Liver (tissue), 9 donors: Measurements from ENCODE around the gene NCOA3. TPM values are rescaled to one million over a fixed set of nuclear protein-coding genes. Genes with fewer than 3 reads are reported as not detected.

ENCODE experiments used
- DNase-seq: peaks from one replicate; pipeline ENCODE4 v3.0.0-alpha.2; 2017; ENCODE audit warnings: low spot score
- H3K27ac ChIP-seq, 2 donors: one replicate each; pipeline ENCODE4 v1.7.0; 2013; ENCODE audit warnings: inconsistent platforms in 2 of 2, low read length in 2 of 2, control low read depth in 1 of 2, low read depth in 1 of 2, mild to moderate bottlenecking in 1 of 2
- H3K27me3 ChIP-seq, 4 donors: one replicate each; pipeline versions ENCODE4 v1.6.1 to v1.7.0; 2013; ENCODE audit warnings: low read length in 3 of 4, inconsistent platforms in 1 of 4, mild to moderate bottlenecking in 1 of 4, moderate library complexity in 1 of 4; ENCODE audit not compliant: control insufficient read depth in 4 of 4, insufficient read depth in 4 of 4
- H3K36me3 ChIP-seq, 4 donors: one replicate each; pipeline versions ENCODE4 v1.6.1 to v1.7.0; 2013; ENCODE audit warnings: low read length in 3 of 4, mild to moderate bottlenecking in 3 of 4, low read depth in 1 of 4, moderate library complexity in 1 of 4; ENCODE audit not compliant: control insufficient read depth in 4 of 4, insufficient read depth in 3 of 4
- H3K4me1 ChIP-seq, 4 donors: one replicate each; pipeline versions ENCODE4 v1.6.1 to v1.7.0; 2013; ENCODE audit warnings: low read length in 3 of 4, mild to moderate bottlenecking in 3 of 4, moderate library complexity in 1 of 4; ENCODE audit not compliant: control insufficient read depth in 4 of 4, insufficient read depth in 4 of 4
- H3K4me3 ChIP-seq, 3 donors: one replicate each; pipeline versions ENCODE4 v1.6.1 to v1.7.0; 2013; ENCODE audit warnings: low read length in 3 of 3, control low read depth in 1 of 3, low read depth in 1 of 3, mild to moderate bottlenecking in 1 of 3
- H3K9ac ChIP-seq, 2 donors: one replicate each; pipeline ENCODE4 v1.7.0; 2013; ENCODE audit warnings: low read length in 2 of 2, mild to moderate bottlenecking in 2 of 2, moderate library complexity in 2 of 2, control low read depth in 1 of 2, low read depth in 1 of 2
- H3K9me3 ChIP-seq, 4 donors: one replicate each; pipeline versions ENCODE4 v1.6.1 to v1.7.0; 2013; ENCODE audit warnings: low read length in 3 of 4; ENCODE audit not compliant: control insufficient read depth in 4 of 4
- ATF3 ChIP-seq: IDR thresholded peaks from 2 replicates; pipeline ENCODE4 v1.6.1; 2016; ENCODE audit warnings: antibody characterized with exemption
- CTCF ChIP-seq: fragments of 150-350 bp; IDR thresholded peaks from 2 replicates; pipeline ENCODE4 v1.5.1; 2017; ENCODE audit warnings: improper control_type of control experiment, low read depth, low read length; ENCODE audit not compliant: missing input control
- EGR1 ChIP-seq, 2 donors: IDR thresholded peaks; 2 replicates each; pipeline ENCODE4 v1.6.1; 2016 to 2018; ENCODE audit warnings: antibody characterized with exemption in 2 of 2, low read depth in 2 of 2
- FOXA1 ChIP-seq: IDR thresholded peaks from 2 replicates; pipeline ENCODE4 v1.6.1; 2016; ENCODE audit warnings: antibody characterized with exemption
- FOXA2 ChIP-seq: IDR thresholded peaks from 2 replicates; pipeline ENCODE4 v1.6.1; 2016; ENCODE audit warnings: antibody characterized with exemption
- GABPA ChIP-seq, 2 donors: IDR thresholded peaks in 1 of 2; conservative IDR thresholded peaks in 1 of 2; 2 replicates each; pipeline ENCODE4 v1.6.1; 2016; ENCODE audit warnings: antibody characterized with exemption in 2 of 2, mild to moderate bottlenecking in 1 of 2, moderate library complexity in 1 of 2
- JUND ChIP-seq, 2 donors: IDR thresholded peaks; 2 replicates each; pipeline ENCODE4 v1.6.1; 2016; ENCODE audit warnings: antibody characterized with exemption in 2 of 2
- MAX ChIP-seq: IDR thresholded peaks from 2 replicates; pipeline ENCODE4 v1.6.1; 2016; ENCODE audit warnings: antibody characterized with exemption
- NR2F2 ChIP-seq: IDR thresholded peaks from 2 replicates; pipeline ENCODE4 v1.6.1; 2016; ENCODE audit warnings: antibody characterized with exemption
- RAD21 ChIP-seq, 2 donors: IDR thresholded peaks; 2 replicates each; pipeline ENCODE4 v1.6.1; 2016; ENCODE audit warnings: antibody characterized with exemption in 2 of 2, mild to moderate bottlenecking in 2 of 2
- REST ChIP-seq: IDR thresholded peaks from 2 replicates; pipeline ENCODE4 v1.6.1; 2016; ENCODE audit warnings: antibody characterized with exemption, mild to moderate bottlenecking
- RXRA ChIP-seq, 2 donors: IDR thresholded peaks; 2 replicates each; pipeline ENCODE4 v1.6.1; 2017 to 2018; ENCODE audit warnings: antibody characterized with exemption in 2 of 2, mild to moderate bottlenecking in 1 of 2
- SP1 ChIP-seq: IDR thresholded peaks from 2 replicates; pipeline ENCODE4 v1.6.1; 2018; ENCODE audit warnings: antibody characterized with exemption, mild to moderate bottlenecking
- TAF1 ChIP-seq: conservative IDR thresholded peaks from 2 replicates; pipeline ENCODE4 v1.6.1; 2016; ENCODE audit warnings: antibody characterized with exemption, mild to moderate bottlenecking
- YY1 ChIP-seq: IDR thresholded peaks from 2 replicates; pipeline ENCODE4 v1.6.1; 2016; ENCODE audit warnings: antibody characterized with exemption, mild to moderate bottlenecking
- ZBTB33 ChIP-seq: IDR thresholded peaks from 2 replicates; pipeline ENCODE4 v1.6.1; 2016; ENCODE audit warnings: antibody characterized with exemption
- WGBS: extraction: QIAGEN DNeasy Blood & Tissue Kit; methylation state at CpG from one replicate; pipeline ENCODE4 v1.1.7; 2013; 5-methylcytosine and 5-hydroxymethylcytosine counted together
- polyA plus RNA-seq, 2 donors: library from polyadenylated mRNA; stranded (reverse) in 1 of 2; unstranded in 1 of 2; fragments of 200-250 nt in 1 of 2; fragments of >200 nt in 1 of 2; fragmentation: Nextera tagmentation in 1 of 2; extraction: Ambion mirVana in 1 of 2; gene quantifications; one replicate each; pipeline versions ENCODE4 v1.2.1 to v1.2.3, GENCODE V29; 2013 to 2015
- total RNA-seq, 2 donors: library from RNA; depleted of rRNA; stranded (reverse); fragments of >200 nt; gene quantifications; one replicate each; pipeline ENCODE4 v1.2.3, GENCODE V29; 2014
- donor health status: healthy.
- donor health status: healthy.
- donor health status: healthy.
- donor health status: healthy.
- donor health status: healthy.

Gene NCOA3
- total and polyA plus RNA-seq, 4 donors = 3.8 to 18.2 (median 8.9) TPM

GRCh38 chr20:47698142-47698541 is 196.5 kb downstream of the NCOA3 start:
- Histone ChIP-seq H3K4me1 (no peaks in the 10 kb centered on the region), H3K27ac (no peak overlapping the region), H3K27me3 (no peaks in the 10 kb centered on the region), H3K9me3 (peaks cover 0 to under 1% (median 0%) of the 10 kb centered on the region in 4 donors), H3K36me3 (peaks cover 0 to 2% (median 0%) of the 10 kb centered on the region in 4 donors), H3K9ac (no peak overlapping the region), H3K4me3 (no peak overlapping the region)
- WGBS = 94% methylated on average over 6 of the region's 6 CpGs
- no peak for DNase-seq
- TF ChIP-seq TAF1 (no peak), EGR1 (IDR thresholded peaks at IDR 0.05; ENCODE audit: low read depth in 2 of 2) (no peak), CTCF (no peak), RAD21 (IDR thresholded peaks at IDR 0.05) (no peak), GABPA (IDR thresholded peaks at IDR 0.05 in 1 of 2, conservative IDR thresholded peaks at IDR 0.05 in 1 of 2) (no peak), FOXA1 (no peak)

- H3K4me1 ChIP-seq = no peaks in the 10 kb centered on the region
- no peaks in the 10 kb centered on the region for H3K27me3 ChIP-seq
- TF ChIP-seq YY1 (no peak), ZBTB33 (no peak), NR2F2 (no peak), JUND (IDR thresholded peaks at IDR 0.05) (no peak), FOXA2 (no peak), ATF3 (no peak), FOXA1 (no peak), RAD21 (IDR thresholded peaks at IDR 0.05) (no peak), SP1 (no peak), MAX (no peak), TAF1 (no peak), RXRA (IDR thresholded peaks at IDR 0.05) (no peak), CTCF (no peak), REST (no peak), EGR1 (IDR thresholded peaks at IDR 0.05; ENCODE audit: low read depth in 2 of 2) (no peak)
- no peak for DNase-seq
- no peaks in the 10 kb centered on the region for H3K9me3 ChIP-seq
- no peak overlapping the region for H3K9ac ChIP-seq
- no peak overlapping the region for H3K4me3 ChIP-seq
- peaks cover 0 to 2% (median 0%) of the 10 kb centered on the region in 4 donors for H3K36me3 ChIP-seq
- no peak overlapping the region for H3K27ac ChIP-seq
- 93% methylated on average over 1 of the region's 1 CpG for WGBS
Measured at GRCh38 chr20:47699818-47700217, 198.1 kb downstream of the NCOA3 start.
